ENCODE data around the gene MMP2.

GRCh38 chr16:55513616-55514015, 34.6 kb downstream of the MMP2 start:
- TF ChIP-seq ZNF274 (IDR thresholded peaks at IDR 0.05; ENCODE audit: insufficient read depth, insufficient read length) (no peak), SIN3A (IDR thresholded peaks at IDR 0.05; ENCODE audit: low read depth, low read length) (no peak)

All from GM12878 (cell line).